Measurements from ENCODE around the gene APOBEC3F. TPM values are rescaled to one million over a fixed set of nuclear protein-coding genes. Genes with fewer than 3 reads are reported as not detected.
A peak's percentile ranks its signal among the peaks of the same experiment; 100 is the strongest.
"Not testable (repeated sequence)": the region's sequence is repeated elsewhere in the genome, so short reads cannot be mapped to it uniquely, and the experiment has no call there.

APOBEC3F gene
- total RNA-seq (1 to 10 TPM in 3 of 5 donors, under 1 TPM in 1, not detected in 1; 0.89 to 4.1 (median 2.3) TPM), polyA plus RNA-seq (1 to 10 TPM; 4.1 to 8.2 (median 4.6) TPM)
- long read RNA-seq, donor 1 = 0 reads
- long read RNA-seq, donor 2 = 0 reads
- long read RNA-seq, donor 3 = 0 reads
- long read RNA-seq, donor 4 = 0 reads
- long read RNA-seq, donor 5, partial matches to known transcripts = 0 of 4 reads
- long read RNA-seq, donor 5, other reads (novel, unspliced or antisense) = 0 of 4 reads
- long read RNA-seq, donor 6, partial matches to known transcripts = 0 of 3 reads
- long read RNA-seq, donor 6, other reads (novel, unspliced or antisense) = 0 of 3 reads
- long read RNA-seq, donor 7, partial matches to known transcripts = 0 of 1 reads
- long read RNA-seq, donor 7, other reads (novel, unspliced or antisense) = 0 of 1 reads
- long read RNA-seq, donor 8, partial matches to known transcripts = 0 of 2 reads
- long read RNA-seq, donor 8, other reads (novel, unspliced or antisense) = 0 of 2 reads
- long read RNA-seq, donor 9 = 0 reads
- long read RNA-seq, donor 10 = 0 reads

DNA sequence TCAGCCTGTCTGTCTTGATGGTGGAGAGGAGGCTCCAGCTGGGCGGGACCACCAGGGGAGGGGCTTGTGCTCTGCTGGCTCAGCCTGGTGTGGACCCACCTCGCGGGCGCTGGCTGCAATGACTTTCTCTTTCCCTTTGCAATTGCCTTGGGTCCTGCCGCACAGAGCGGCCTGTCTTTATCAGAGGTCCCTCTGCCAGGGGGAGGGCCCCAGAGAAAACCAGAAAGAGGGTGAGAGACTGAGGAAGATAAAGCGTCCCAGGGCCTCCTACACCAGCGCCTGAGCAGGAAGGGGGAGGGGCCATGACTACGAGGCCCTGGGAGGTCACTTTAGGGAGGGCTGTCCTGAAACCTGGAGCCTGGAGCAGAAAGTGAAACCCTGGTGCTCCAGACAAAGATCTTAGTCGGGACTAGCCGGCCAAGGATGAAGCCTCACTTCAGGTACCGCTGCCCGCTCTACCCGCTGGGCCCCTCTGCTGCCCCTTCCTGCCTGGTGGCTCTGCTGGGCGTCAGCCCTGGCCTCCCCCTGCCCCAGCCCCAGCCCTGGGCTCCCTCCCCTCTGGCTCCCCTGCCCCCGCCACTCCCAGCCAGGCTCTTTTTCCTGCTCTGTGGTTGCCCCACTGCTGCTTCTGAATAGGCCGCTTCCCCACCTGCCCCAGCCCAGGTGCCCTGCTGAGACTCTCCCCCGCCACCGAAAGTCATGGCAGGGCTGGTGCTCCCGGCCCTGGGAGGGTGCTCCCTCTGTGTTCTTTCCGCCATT lies at the start of gene APOBEC3F:
Gene APOBEC3F (plus strand): TSS at position 327 of the 759 bp plus-strand sequence. CDS start 97 bp downstream, at position 424.
- 0 to 2% (median 1%) methylated on average over 15 to 21 of the region's 21 CpGs for WGBS, 5 donors
- H3K9me3 ChIP-seq; intact Hi-C loops (cut with DNase I; ENCODE audit: low total_unique reads); H3K27me3 ChIP-seq: not testable (repeated sequence)
- peaks cover 8 to 23% (median 16%) of the 10 kb centered on the region in 4 donors for H3K4me1 ChIP-seq
- peak; percentile 71 to 77 for DNase-seq
- peaks cover 0 to 20% (median 14%) of the 10 kb centered on the region in 4 donors for H3K36me3 ChIP-seq
- peak in 2 of 3 donors; percentile 61 to 67 for TF ChIP-seq POLR2AphosphoS5 (IDR thresholded peaks at IDR 0.05)
- peak within 1 kb of the TSS; percentile 70 to 94 (median 90) for H3K27ac ChIP-seq
- peak within 1 kb of the TSS; percentile 59 to 75 (median 61) for H3K4me3 ChIP-seq

DNA sequence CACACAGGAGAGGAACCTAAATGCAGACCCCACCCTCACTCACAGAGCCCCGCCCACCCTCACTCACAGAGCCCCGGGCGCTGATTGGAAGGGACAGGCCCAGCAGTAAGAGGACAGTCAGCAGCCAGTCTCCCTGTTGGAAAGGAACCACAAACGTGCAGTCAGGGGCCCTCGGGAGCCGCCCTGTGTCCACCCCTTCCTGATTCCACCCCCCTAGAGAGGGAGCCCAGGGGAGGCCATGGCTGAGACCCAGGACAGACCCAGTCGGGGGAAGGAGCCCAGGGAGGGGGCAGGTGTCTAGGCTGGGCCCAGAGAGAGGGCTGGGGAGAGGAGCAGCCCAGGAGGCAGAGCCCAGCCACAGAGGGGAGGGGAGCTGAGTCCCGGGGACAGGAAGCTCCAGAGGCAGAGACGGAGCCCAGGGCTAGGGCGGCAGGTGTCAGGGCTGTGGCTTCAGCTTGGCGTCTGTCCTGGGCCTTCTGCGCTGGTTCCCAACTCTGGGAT lies 47.7 kb upstream of the APOBEC3F start:
- Histone ChIP-seq H3K27me3 (peaks cover 0 to 27% (median 0%) of the 10 kb centered on the region in 3 donors), H3K27ac (peak overlapping the region in 1 of 5 donors; percentile 15)
- H3K9me3 ChIP-seq; H3K4me1 ChIP-seq; H3K36me3 ChIP-seq; intact Hi-C loops (cut with DNase I; ENCODE audit: low total_unique reads); H3K4me3 ChIP-seq: not testable (repeated sequence)
- peak in 1 of 2 donors; percentile 20 for DNase-seq
- 17 to 37% (median 27%) methylated on average over 2 to 12 of the region's 12 CpGs for WGBS, 5 donors

DNA sequence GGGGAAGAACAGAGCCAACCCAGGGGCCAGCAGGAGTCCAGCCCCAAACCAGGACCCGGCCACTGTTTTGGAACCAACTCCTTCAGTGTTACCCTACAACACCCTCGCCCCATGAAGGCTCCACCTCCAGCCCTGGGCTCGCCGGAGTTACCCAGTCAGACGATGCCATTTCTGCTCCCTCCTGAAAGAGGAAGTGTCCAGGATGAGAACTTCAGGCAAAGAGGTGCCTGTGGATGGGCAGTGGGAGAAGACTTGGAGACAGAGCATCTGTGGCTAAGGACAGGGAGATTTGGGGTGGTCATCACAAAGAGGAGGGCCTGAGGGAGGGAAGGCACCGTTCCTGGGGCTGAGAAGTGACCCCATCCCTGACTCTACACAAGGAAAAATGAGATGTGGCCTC lies 44.6 kb upstream of the APOBEC3F start:
- no peak for DNase-seq
- H3K4me3 ChIP-seq = no peak overlapping the region
- H3K36me3 ChIP-seq = no peaks in the 10 kb centered on the region
- intact Hi-C loops (cut with DNase I; ENCODE audit: low total_unique reads) = no loop called here
- TF ChIP-seq, protein P1, sequence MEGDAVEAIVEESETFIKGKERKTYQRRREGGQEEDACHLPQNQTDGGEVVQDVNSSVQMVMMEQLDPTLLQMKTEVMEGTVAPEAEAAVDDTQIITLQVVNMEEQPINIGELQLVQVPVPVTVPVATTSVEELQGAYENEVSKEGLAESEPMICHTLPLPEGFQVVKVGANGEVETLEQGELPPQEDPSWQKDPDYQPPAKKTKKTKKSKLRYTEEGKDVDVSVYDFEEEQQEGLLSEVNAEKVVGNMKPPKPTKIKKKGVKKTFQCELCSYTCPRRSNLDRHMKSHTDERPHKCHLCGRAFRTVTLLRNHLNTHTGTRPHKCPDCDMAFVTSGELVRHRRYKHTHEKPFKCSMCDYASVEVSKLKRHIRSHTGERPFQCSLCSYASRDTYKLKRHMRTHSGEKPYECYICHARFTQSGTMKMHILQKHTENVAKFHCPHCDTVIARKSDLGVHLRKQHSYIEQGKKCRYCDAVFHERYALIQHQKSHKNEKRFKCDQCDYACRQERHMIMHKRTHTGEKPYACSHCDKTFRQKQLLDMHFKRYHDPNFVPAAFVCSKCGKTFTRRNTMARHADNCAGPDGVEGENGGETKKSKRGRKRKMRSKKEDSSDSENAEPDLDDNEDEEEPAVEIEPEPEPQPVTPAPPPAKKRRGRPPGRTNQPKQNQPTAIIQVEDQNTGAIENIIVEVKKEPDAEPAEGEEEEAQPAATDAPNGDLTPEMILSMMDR (IDR thresholded peaks at IDR 0.05) = no peak
- TF ChIP-seq POLR2A (IDR thresholded peaks at IDR 0.05) = no peak
- TF ChIP-seq EP300 (IDR thresholded peaks at IDR 0.05) = no peak
- no peak for TF ChIP-seq POLR2AphosphoS5 (IDR thresholded peaks at IDR 0.05)
- 59 to 80% (median 65%) methylated on average over 6 of the region's 6 CpGs for WGBS, 5 donors
- peaks cover 0 to 5% (median 0%) of the 10 kb centered on the region in 4 donors for H3K4me1 ChIP-seq
- peaks cover 0 to 11% (median 0%) of the 10 kb centered on the region in 4 donors for H3K9me3 ChIP-seq
- no peak overlapping the region for H3K27ac ChIP-seq
- H3K27me3 ChIP-seq = peaks cover 0 to 29% (median 5%) of the 10 kb centered on the region in 3 donors

DNA sequence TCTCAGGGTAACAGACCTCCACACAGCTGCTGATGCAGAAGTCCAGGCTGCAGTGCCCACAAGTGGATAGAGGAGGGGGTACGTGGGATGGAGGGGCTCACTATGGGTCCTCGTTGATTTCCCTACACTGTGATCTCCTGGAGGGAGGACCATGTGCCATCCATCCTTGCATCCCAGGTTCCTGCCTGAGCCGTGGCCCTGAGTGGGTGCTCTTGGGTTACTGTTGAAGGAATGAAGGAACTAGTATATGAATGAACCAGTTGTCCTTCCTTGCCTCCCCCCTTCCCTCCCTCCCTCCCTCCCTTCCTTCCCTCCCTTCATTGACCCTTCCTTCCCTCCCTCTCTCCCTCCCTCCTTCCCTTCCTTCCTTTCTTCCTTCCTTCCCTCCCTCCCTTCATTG lies 43.1 kb upstream of the APOBEC3F start:
- no peaks in the 10 kb centered on the region for H3K36me3 ChIP-seq
- H3K9me3 ChIP-seq = peaks cover 0 to 11% (median 0%) of the 10 kb centered on the region in 4 donors
- no peak overlapping the region for H3K4me3 ChIP-seq
- 79 to 89% (median 84%) methylated on average over 3 of the region's 3 CpGs for WGBS, 5 donors
- TF ChIP-seq EP300 (IDR thresholded peaks at IDR 0.05) (no peak), POLR2A (IDR thresholded peaks at IDR 0.05) (no peak), POLR2AphosphoS5 (IDR thresholded peaks at IDR 0.05) (no peak)
- TF ChIP-seq, protein P1 (IDR thresholded peaks at IDR 0.05) = no peak
- H3K27ac ChIP-seq = no peak overlapping the region
- H3K27me3 ChIP-seq = peaks cover 0 to 29% (median 5%) of the 10 kb centered on the region in 3 donors
- H3K4me1 ChIP-seq = peaks cover 0 to 5% (median 0%) of the 10 kb centered on the region in 4 donors
- intact Hi-C loops (cut with DNase I; ENCODE audit: low total_unique reads) = no loop called here
- DNase-seq = no peak

DNA sequence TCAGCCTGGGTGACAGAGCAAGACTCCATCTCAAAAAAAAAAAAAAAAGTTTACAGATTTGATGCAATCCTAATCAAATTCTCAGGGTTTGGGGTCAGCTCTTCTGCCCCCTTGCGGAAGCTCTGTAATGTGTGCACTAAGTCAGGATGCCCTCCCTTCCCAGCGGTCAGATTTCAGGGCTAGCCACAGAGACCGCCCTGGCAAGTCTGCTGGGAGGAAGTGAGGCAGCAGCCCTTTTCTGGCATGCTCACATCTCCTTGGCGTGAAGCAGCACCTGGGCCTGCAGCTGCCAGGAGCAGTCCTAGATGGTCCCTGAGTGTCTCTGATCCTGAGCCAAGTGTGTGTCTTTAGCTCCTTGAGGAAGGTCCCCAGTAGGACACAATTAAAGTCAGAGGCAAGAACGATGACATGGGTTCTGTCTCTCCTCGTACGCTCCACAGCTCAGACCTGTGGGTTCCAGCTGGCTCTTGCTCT lies 37.5 kb upstream of the APOBEC3F start:
- peaks cover 0 to 5% (median 0%) of the 10 kb centered on the region in 3 donors for H3K27me3 ChIP-seq
- DNase-seq = peak; percentile 81 to 92
- intact Hi-C loops (cut with DNase I; ENCODE audit: low total_unique reads) = loop anchor here (10.0 kb wide), 1 partner anchor 138 kb away; no protein-coding TSS in a partner anchor
- 0 to 21% (median 17%) methylated on average over 5 to 7 of the region's 7 CpGs for WGBS, 5 donors
- TF ChIP-seq POLR2AphosphoS5 (IDR thresholded peaks at IDR 0.05) (peak in 2 of 3 donors; percentile 15 to 71), POLR2A (IDR thresholded peaks at IDR 0.05) (no peak)
- TF ChIP-seq, protein P1 (IDR thresholded peaks at IDR 0.05) = peak in 5 of 7 experiments; percentile 64 to 93 (median 70)
- peak overlapping the region in 1 of 5 donors; percentile 22 for H3K27ac ChIP-seq
- H3K36me3 ChIP-seq = no peaks in the 10 kb centered on the region
- H3K4me1 ChIP-seq = peaks cover 0 to 9% (median 7%) of the 10 kb centered on the region in 4 donors
- H3K4me3 ChIP-seq = no peak overlapping the region
- H3K9me3 ChIP-seq = peaks cover 0 to 3% (median 0%) of the 10 kb centered on the region in 4 donors

Data from stomach (tissue), 19 donors.